Measurements from ENCODE around the gene SH3BGRL3.

SH3BGRL3 gene

GRCh38 chr1:26278303-26278702 is 1.6 kb upstream of the SH3BGRL3 start:
- no peak for FAIRE-seq

DNA sequence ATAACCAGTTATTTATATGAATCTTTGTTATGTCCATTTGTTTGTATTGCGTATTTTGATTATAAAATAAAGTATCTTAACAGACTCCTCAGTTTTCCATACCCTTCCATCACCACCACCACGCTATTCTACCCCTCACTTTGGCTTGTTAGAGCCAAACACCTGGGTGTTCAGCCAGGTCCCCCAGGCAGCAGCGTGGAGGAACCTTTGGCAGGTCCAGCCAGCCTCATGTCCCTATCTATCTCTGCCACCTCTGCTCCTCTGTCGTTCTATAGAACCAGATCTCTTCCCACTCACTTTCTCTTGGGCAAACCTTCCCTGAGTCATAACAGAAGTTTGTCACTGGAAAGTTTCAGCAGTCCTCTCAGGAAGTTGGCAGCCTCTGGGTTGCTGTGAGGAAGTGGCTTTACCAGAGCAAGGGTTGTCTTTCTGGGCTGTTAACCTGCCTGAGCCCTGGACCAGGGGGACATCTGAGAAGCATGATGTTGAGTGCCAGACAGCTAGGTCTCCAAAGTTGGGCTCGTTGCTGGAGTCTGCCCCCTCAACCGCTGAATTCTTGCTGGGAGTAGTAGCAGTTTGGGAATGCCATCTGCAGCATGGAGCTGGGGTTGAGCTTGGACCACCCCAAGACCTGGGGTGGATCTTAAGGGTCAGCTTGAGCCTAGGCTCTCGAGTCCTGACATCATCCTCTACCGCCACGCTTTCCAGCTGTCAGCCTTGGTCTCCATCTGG is 996 bp upstream of the SH3BGRL3 start:
- FAIRE-seq: no peak

- no peak for FAIRE-seq
Measured at GRCh38 chr1:26280333-26281042, 602 bp downstream of the SH3BGRL3 start.

DNA sequence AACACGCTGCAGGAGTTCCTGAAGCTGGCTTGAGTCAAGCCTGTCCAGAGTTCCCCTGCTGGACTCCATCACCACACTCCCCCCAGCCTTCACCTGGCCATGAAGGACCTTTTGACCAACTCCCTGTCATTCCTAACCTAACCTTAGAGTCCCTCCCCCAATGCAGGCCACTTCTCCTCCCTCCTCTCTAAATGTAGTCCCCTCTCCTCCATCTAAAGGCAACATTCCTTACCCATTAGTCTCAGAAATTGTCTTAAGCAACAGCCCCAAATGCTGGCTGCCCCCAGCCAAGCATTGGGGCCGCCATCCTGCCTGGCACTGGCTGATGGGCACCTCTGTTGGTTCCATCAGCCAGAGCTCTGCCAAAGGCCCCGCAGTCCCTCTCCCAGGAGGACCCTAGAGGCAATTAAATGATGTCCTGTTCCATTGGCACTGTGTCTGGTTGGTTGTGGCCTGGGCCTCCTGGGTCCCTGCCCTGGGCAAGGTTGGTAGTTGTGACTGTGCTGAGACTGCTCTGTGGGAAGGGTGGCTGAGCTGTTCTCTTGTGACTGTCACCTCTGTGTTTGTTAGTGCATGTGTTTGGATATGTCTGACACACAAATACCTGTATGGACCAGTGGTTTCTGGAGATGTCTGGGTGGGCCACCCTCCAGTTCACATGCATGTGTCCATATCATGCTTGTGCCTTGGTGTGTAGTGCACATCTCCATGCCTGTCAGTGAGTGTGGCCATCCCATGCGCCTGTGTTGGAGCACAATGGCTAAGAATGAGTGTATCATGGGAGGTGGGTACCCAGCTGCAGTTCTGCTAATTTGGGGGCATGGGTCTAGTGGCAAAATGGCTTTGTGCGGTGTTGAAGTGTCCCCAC is 1.4 kb downstream of the SH3BGRL3 start:
- no peak for FAIRE-seq

GRCh38 chr1:26281971-26282370 is 2.1 kb downstream of the SH3BGRL3 start:
- no peak for FAIRE-seq

- FAIRE-seq: no peak
Measured at GRCh38 chr1:26282401-26282918, 2.6 kb downstream of the SH3BGRL3 start.

GRCh38 chr1:26283279-26283853 is 3.5 kb downstream of the SH3BGRL3 start:
- FAIRE-seq: no peak

DNA sequence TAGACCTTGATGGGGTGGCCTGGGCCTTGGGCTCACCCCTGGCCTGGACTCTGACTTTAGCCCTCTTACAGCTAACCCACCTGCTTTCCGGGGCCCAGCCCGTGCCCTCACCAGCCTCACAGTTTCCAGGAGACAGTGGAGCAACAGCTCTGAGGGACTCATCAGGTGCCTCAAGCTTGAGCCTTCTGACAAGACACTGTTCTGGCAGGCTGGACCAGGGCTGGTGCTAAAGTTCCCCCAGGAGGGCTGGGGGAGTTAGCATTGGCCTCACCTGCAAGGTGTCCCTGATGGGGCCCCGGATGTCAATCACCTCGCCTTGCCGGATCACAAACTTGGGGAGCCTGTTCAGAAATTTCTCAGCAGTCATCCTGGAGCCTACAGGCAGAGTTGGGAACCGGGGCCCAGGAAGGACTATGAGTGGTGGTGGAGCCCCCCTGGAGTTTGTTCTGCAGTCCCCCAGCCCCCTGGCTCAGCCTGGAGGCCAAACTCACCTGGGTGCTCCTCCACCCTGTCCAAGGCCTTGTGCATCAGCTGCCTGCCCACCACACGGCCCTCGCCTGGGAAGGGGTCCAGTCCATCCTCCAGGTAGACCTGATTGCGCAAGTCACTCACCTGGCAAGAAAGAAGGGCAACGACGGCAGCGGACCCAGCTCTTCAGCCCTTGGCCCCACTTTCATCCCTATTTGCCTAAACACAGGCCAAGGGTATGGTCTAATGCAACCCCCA is 4.1 kb downstream of the SH3BGRL3 start:
- no peak for FAIRE-seq

GRCh38 chr1:26284597-26285347 is 4.9 kb downstream of the SH3BGRL3 start:
- FAIRE-seq: no peak

DNA sequence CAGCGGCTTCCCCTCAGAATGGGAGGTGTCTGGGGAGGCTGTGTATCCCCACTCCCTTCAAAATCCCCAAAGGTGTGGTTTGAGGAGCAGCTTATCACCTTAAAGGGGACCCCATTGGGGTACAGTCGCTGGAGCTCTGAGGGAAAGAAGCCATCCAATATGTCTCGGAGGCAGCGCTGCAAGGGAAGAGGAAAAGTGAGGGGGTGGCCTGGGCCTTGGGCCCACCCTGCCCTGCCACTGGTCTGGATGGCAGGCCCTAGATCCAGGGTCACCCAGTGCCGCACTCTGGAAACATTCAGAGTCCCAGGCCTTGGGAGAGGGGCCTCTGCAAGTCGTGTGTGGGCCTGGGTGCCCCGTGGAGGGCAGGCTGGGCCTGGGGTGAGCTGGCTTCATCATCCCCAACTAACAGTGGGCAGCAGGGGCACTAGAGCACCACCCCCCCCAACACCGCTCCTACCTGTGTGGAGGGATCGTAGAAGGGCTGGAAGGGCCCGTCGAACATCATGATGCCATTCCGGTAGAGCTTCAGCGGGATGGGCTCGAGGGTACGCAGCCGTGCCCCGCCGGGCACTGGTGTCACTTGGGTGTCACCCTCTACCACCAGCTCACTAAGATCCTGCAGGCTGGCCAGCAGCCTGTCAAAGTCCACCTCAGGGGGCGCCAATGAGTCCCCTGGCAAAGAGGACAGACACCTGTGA is 5.6 kb downstream of the SH3BGRL3 start:
- no peak for FAIRE-seq

DNA sequence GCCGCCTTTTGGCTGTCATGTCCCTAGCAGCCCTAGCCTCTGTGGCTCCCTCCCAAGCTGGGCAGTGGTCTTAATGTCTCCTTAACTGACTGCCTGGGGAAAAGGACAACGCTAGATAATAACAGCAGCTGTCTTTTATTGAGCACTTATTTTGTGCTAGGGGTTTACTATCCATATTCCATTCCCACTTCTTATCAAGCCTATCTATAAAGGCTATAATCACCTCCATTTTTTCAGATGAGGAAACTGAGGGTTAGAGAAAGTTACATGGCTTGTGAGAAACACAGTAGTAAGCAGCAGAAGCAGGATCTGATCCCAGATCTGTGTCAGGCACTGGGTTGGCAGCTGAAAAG is 6.2 kb downstream of the SH3BGRL3 start:
- FAIRE-seq: no peak

DNA sequence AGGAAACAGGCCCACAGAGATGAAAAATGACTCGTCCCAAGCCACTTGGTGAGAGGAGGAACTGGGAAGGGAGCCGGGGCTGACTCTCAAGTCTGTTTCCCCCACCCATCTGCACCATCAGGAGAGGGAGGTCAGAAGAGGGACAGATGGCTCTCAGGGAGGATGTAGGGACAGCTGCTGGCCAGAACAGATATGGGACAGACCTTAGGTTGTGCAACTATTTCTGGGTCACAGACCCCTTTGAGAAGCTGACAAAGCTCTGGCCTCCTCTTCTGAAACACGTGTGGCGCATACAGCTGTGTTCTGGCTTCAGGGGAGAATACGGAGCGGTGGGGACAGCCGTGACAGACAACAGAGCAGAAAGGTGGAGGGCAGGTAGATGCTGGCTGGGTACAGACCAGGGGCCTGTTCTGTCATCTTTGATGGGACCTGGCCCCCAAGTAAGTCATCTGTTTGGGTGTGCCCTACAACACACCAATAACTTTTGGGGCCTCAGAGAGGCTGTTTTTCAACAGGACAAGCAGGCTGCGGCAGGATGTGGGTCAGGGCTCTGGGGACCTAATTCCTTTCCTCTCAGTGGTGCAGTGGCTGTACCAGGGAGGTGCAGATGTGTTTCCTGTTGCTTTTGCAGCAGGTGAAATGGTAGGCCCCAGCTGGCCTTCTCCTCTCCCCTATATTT is 7.3 kb downstream of the SH3BGRL3 start:
- no peak for FAIRE-seq

DNA sequence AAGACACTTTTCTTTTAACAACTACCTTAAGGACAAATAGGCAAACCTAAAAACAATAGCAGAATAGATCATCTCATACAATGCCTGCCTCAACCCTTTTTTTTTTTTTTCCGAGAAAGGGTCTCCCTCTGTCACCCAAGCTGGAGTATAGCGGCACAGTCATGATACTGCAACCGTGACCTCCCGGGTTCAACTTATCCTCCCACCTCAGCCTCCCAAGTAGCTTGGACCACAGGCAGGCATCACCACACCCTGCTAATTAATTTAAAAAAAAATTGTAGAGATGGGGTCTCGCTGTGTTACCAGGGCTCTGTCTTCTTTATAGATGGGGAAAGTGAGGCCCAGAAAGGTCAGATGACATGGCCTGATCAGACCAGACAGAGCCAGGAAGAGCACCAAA is 7.9 kb downstream of the SH3BGRL3 start:
- no peak for FAIRE-seq

DNA sequence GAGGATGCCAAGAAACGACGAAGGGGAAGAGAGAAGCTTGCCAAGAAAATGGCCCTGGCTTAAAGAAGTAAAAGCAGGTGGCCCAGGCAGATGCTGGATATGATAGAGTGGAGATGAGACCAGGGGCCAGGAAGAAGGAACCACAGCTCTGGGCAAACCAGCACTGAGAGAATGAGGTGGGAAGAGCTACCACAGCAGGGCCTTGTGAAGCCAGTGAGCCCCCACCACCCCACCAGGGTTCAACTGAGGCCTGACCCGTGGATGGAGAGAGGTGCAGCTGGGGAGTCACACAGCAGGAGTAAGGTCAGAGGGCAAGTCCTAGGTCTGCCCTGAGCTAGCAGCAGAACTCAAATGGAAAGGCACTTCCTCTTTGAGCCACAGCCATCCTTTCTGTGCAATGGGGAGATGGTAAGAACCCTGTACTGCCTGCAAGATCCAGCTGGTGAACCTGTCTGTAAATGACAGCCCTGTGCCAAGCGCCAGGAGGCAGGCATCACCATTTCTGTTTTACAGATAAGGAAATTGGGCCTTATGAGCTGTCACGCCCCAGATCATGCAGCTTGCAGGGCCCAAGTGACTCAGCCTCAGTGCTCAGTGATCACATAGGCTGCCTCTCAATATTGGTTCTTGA is 8.5 kb downstream of the SH3BGRL3 start:
- FAIRE-seq: no peak

DNA sequence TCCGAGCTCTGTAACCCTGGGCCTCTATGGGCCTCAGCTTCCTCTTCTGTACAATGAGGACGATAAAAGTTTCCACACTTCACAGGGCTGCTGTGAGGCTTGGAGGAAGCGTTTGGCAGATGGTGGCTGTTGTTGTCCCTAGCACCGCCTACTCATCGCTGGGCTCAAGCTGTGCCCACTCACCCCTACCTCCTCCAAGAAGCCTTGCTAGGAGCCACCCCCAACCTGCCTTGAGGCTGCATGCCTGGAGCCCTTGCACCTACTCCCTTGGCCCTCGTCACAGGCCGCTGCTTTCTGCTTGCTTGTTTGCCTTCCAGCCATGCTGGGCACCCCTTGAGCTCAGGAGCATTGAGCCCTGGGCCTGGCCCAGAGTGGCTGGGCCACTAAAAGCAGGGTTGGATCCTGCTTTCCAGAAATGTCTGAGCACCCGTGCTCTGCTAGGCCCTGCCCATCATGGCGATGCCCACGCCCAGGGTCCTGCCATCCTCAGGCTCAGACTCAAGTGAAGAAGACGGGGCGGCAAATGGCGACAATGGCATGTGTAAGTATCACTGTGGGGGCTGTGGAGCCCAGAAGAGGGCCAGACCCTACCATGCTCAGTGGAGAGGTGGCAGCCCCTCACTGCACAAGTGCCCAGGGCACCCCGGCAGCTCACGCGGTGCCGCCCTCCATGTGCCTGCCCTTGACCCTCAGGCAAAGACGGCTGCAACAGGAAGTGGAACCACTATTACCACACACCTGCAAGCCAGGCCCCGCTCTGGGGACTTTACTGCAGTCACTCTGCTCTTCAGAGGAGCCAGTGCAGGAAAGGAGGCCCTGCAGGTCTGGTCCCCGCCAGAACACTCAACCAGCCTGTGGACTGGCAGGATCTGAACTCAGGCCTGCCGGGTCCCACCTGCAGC is 9.5 kb downstream of the SH3BGRL3 start:
- FAIRE-seq: no peak

GRCh38 chr1:26290122-26290881 is 10.4 kb downstream of the SH3BGRL3 start:
- FAIRE-seq: no peak

DNA sequence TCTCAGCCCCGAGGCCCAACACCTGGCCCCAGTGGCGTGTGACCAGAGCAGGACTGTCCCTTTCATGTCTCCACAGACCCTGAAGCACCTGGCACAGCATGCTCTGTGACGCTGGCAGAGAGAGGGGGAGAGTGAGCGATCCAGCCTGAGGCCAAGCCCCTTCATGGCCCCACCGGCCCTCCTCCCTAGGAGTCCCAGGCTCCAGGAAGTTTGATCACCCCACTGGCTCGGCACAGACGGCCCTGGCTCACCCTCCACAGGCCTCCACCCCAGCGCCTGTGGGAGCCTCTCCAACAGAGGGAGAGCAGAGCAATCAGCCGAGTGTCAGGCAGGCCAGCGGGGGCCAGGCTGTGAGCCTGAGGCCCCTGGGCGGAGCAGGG is 11.0 kb downstream of the SH3BGRL3 start:
- no peak for FAIRE-seq

DNA sequence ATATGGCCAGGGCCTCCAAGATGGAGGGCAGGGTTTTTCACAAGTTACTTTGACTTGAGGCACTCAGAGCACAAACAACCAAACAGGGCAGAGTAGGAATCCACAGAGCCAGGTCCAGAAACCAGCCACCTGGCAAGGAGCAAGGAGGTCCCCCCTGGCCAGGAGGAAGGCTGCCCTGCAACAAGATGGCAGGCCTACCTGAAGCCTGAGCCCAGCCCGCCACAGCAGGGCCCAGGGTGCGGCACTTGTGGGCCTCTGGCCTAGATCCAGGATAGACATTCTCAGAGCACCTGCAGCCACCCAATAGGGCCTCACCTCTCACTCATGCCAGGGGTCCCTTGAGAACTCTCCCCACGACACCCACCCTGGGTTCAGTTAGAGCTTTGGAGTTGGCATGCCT is 11.5 kb downstream of the SH3BGRL3 start:
- FAIRE-seq: no peak

Data from colon (tissue), 2 donors.